Urothelium cell line (cell line): Measurements from ENCODE around the gene ARHGAP10.
"Not testable (repeated sequence)": the region's sequence is repeated elsewhere in the genome, so short reads cannot be mapped to it uniquely, and the experiment has no call there.

Experiments
- DNase-seq: peaks from one replicate; pipeline ENCODE4 v3.0.0; 2011; ENCODE audit warnings: low spot score, mixed read lengths
- FAIRE-seq: peaks from 2 replicates; lab custom pipeline; 2011; peaks lifted over from hg19 to GRCh38; lab: Jason Lieb, UNC

The ARHGAP10 gene

DNA sequence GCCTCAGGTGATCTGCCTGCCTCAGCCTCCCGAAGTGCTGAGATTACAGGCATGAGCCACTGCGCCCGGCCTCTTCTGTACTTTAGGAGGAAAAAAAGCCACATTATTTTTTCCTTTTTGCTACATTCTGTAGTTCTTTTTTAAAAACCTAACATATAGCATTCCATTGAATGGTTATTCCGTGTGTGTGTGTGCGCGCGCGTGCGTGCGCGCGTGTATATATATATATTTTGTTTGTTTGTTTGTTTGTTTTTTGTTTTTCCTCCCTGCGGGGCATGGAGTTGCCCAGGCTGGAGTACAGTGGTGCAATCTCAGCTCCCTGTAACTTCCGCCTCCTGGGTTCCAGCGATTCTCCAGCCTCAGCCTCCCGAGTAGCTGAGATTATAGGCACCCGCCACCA lies 59.5 kb downstream of the ARHGAP10 start:
- FAIRE-seq (no peak), DNase-seq (no peak)

DNA sequence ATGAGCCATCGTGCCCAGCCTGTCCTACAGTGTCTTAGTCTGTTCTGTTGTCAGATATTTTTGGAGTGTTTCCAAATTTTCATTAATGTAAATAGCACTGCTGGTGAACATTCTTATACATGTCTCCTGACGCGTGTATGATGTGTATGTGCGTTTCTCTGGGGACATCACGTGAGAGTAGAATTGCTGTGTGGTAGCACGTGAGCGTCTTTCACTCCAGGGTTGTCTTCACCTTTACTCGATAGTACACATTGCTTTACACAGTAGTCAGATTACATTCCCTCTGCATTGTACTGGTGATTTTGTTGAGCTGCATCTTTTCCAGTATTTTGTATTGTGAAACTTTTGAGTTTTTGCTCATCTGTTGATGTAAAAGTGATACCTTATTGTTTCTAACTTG lies 60.0 kb downstream of the ARHGAP10 start:
- FAIRE-seq (no peak), DNase-seq (no peak)

DNA sequence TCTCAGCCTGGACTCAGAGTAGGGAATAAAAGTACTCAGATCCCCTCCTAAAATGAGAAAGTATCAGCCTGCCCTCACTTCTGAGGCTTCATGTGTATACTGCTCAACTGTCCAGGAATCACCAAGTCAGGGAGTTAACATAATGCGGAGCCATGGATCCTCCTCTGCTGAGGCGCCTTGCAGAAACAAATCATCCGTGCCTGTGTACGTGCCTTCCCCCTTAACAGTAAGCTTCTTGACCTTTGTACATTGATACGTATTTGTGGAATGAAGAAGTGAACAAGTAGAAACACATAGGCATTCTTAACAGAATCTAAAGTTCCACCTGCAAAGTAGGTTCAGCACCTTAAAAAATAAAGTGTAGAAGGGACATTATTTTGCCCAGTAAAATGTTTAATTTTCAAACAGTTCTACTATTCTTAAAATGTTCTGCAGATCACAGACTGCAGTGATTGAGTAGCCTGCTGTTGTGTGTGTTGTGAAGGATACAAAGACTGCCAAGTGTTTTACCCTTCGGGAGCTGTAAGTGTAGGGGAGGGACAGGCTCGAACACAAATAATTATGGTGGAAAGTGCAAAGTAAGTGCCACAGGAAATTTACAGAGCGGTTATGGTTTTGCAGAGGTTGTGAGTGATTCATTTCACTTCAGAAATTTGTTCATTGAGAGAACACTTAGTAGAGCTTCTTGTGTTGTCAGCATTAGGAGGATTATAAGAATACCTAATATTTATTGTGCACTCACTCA lies 61.9 kb downstream of the ARHGAP10 start:
- FAIRE-seq (no peak), DNase-seq (no peak)

DNA sequence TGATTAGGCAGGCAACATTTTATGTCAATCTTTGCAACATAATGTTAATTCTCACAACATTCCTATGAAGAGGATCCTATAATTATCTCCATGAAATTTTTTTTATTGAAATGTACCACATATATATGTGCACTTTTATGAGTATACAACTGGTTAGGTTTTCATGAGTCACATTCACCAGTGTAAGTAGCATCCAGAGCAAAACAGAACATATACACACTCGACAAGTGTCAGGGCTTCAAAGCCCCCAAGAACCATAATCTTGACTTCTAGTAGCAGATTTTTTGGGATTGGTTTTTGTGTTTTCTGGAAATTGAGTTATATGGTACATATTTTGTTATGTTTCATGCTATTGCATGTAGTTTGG lies 62.4 kb downstream of the ARHGAP10 start:
- FAIRE-seq = no peak
- DNase-seq = no peak

DNA sequence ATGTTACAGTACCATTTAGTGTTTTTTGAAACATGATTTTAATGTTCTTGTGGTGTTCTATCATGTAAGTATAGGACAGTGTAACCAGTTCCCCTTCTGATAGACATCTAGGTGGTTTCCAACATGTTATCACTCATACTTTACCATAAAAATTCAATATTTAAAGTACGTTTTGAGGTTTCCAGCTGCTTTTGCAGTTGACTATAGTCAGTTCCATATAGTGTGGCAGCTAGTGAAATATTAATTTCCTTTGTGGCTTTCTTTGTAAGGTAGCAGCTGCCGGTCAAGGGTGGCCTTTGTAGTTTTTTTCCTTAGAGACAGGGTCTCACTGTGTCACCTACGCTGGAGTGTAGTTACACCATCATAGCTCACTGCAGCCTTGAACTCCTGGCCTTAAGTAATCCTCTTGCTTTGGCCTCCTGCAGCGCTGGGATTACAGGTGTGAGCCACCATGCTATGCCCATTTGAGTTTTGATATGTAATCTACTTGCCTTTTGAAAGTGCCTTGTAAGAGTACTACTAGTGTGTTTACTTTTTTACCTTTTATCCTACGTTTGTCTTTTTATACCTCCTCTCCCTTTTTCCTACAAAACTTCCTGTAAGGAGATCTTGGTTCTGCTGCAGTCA lies 63.0 kb downstream of the ARHGAP10 start:
- FAIRE-seq (no peak), DNase-seq (no peak)

DNA sequence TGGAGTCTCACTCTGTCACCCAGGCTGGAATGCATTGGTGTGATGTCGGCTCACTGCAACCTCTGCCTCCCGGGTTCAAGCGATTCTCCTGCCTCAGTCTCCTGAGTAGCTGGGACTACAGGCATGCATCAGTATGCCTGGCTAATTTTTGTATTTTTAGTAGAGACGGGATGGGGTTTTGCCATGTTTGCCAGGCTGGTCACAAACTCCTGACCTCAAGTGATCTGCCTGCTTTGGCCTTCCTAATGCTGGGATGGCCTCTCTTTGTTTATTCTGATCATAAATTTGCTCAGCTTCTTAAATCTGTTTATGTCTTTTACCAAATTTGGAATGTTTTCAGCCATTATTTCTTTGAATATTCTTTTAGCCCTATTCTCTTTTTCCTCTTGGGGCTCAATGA lies 67.2 kb downstream of the ARHGAP10 start:
- not testable (repeated sequence) for DNase-seq, FAIRE-seq

DNA sequence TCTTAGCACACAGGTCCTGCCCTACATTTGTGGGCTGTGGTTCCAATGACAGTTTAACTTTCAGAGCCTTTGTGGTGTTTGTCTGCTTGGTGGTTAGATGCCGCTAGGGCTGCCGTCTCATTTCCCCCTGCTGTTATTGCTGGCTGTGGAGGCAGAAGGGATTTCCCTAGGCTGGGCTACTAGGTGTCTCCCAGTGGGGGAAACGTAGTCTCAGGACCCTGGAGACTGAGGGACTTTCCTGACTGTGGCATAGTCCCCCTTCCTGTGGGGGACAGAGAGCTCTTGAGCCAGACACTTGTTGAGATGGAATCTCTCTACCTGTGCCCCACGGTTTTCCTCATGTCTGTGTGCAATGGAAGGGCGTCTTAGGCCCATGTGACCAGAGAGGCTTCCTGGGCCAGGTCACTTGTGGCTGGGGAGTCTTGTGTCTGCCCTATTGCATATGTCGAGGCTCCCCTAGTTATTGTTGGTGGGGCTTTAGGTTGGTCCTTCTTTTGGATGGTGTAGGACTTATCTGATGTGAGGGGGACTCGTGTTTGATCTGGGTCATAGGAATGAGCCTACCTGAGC lies 68.2 kb downstream of the ARHGAP10 start:
- FAIRE-seq = no peak

DNA sequence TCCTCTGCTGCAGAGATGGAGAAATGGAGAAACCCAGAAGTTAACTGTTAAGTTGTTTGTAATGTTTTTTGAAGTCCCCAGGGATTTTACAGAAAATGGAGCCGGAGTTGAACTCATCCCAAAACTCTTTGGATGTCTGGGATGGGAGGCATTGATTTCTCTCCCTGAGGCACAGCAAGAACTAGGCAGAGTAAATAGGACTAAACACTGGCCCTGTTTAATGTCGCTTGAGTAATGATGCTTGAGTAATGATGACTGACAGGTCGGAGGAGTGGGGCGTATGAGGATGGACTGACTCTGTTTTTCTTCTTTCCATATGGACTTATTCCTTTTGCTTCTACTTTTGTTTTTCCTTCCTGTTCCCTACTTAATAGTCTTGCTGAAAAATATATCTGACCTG lies 69.9 kb downstream of the ARHGAP10 start:
- DNase-seq (no peak), FAIRE-seq (no peak)

More for the DNA sequence above, 68.2 kb downstream of the ARHGAP10 start:
- DNase-seq = no peak

DNA sequence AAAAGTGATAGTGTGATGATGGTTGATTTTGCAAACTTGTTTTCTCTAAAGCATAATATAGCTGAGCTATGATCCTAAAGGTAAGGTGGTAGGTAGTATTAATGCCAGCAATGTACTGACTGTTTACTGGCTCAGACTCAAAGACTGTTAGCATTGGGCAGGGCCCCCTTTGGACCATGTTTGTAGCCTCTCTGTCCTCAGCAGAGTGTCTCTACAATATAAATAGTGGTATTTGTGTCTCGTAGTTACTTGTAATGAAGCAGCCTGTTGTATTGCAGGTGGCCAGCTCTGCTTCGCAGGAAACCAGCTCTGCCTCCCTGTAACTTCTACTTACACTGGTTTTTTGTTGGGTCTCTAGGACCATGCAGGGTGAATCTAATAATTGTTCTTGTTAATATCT lies 70.5 kb downstream of the ARHGAP10 start:
- FAIRE-seq = no peak

DNA sequence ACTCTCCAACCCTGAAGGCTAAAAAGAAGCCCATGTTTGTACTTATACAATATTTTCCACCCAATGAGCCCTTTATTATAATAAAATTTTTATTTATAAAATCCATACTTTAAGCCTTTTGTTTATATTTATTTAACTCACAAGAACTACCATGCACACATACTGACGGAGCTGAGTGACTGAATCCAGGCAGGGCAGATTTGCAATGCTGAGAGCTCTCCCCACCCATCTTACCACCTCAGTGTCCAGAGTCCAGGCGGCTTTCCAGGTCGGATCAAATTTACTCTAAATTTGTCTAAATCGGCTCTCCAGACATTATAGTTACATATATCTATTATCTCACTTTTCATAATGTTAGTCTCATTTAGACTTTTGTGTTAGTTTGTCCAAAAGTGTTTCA lies 74.1 kb downstream of the ARHGAP10 start:
- FAIRE-seq = no peak
- no peak for DNase-seq

More for the DNA sequence above, 70.5 kb downstream of the ARHGAP10 start:
- no peak for DNase-seq

DNA sequence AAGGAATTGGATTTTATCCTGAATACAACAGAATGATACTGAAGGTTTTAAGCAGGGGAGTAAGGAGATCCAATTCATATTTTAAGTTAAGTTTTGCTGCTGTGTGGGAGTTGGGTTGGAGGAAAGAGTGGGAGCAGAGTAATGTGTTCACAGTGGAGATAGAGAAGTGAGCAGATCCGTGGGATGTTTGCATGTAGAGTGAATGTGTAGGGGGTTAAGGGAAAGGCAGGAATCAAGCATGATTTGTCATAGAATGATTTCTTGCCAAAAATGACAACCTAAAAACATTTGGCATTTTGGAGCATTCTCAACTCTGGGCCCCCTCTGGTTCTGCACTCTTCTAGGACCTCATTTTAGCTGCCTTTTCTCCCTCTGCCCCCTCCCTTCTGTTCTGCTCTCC lies 76.6 kb downstream of the ARHGAP10 start:
- FAIRE-seq = no peak
- DNase-seq = no peak

DNA sequence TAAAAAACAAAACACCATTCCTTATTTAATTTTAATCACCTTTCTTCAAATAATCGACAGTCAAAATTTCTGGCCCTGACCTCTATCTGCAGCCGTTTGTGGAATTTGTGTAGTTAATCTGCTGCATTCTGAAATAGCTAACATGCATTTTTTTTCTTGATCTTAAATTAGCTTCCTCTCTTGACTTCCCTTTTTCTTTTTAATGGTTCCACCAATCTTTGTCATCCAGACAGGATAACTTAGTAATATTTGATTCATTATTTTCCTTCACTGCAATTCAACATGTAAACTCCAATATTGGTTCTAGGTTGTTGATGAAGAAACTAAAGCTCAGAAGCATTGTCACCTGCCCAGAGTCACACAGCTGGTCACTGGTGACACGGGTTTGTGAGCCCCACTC lies 77.3 kb downstream of the ARHGAP10 start:
- FAIRE-seq (no peak), DNase-seq (no peak)

DNA sequence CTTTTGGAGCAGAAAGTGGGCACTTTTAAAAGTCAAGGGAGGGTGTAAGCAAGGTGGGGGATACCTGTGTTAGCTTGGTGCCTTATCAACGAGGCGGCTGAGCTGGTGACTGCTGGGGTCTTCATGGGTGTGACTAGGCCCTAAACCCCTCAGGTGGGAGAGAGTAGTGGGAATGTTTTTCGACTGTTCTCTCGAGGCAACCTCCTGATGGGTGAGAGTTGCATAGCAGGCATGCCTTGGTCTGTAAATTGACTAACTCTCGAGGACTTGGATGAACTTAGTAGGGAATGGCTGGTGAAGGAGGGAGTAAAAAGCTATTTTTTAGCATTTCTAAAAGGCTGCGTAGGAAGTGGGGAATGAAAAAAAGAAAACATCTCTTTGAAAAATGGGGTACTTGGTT lies 80.0 kb downstream of the ARHGAP10 start:
- FAIRE-seq = no peak
- DNase-seq = no peak

DNA sequence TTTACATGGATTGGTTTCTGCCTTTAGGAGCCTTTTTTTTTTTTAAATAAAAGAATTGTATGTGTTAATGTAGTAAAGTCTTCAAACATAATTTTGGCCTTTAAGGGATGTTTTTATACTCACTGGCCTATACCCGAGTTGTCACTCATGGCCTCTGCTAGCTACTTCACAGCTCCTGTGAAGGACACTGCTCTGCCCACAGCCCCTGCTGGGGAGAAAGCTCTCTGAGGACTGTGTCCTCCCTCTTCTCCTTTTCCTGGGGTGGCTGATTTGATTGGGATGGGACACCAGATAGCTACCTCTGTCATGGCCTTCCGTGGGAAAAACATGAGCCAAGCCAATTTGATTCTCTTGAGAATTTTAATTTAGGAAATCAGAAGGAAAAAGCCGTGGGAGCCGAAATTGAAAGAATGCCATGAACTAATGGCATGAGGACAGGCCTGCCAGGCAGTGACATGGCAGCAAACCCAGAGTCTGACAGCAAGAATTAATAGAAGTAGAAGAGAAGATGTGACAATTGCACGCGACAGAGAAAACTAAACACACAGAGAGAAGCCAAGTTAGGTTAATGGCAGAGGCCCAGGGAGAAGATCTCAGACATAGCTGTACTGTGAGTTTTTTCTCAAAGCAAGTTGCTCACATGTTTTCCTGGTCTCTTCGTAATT lies 81.4 kb downstream of the ARHGAP10 start:
- no peak for FAIRE-seq

DNA sequence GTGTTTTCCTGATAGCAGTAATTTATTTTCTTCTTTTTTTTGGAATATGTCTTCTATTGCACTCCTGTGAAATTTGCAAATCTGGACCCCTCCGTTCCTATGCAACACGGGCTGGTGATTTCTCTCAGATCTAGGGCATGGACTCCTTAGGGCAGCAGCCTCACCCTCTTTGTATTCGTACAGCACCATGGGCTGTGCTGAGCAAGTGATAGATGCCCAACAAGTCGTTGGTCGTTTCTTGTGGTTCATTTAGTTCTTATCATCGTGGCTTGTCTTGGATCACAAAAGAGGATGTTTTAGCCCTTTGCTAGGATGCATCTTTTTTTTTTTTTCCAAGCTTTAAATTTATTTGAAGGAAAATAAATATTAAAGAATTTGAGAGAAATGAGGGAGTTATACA lies 82.1 kb downstream of the ARHGAP10 start:
- DNase-seq (no peak), FAIRE-seq (no peak)

More for the DNA sequence above, 81.4 kb downstream of the ARHGAP10 start:
- DNase-seq = no peak

DNA sequence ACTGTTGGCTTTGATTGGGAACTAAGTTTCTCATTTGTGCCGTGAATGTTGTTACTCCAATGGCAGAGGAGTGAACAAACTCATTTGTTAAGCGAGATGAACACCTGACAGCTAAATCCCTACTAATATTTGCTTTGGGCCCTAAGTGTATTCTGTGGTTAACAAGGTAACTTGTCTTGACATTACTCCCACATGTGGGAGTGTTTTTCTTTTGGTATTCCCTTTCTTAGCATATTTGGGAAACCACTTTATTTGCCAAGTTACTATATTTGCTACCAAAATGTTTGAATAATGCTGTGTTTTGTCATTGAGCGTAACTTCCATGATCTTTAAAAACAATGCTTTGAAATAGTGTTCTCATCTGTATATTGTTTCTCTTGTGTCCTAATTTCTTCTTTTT lies 82.5 kb downstream of the ARHGAP10 start:
- FAIRE-seq (no peak), DNase-seq (no peak)

DNA sequence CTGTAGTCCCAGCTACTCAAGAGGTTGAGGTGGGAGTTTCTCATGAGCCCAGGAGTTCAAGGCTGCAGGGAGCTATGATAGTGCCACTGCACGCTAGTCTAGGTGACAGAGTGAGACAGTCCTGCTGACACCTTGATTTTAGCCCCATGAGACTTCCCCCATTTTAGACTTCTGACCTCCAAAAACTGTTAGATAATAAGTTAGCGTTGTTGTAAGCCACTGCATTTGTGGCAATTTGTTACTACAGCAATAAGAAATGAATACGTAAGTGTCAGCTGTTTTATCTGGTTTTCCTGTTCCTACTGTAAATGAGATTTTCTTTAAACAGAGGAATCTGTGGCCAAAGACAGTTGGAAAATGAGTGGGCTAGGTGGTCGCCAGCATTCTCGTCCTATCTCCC lies 83.9 kb downstream of the ARHGAP10 start:
- FAIRE-seq (no peak), DNase-seq (no peak)

DNA sequence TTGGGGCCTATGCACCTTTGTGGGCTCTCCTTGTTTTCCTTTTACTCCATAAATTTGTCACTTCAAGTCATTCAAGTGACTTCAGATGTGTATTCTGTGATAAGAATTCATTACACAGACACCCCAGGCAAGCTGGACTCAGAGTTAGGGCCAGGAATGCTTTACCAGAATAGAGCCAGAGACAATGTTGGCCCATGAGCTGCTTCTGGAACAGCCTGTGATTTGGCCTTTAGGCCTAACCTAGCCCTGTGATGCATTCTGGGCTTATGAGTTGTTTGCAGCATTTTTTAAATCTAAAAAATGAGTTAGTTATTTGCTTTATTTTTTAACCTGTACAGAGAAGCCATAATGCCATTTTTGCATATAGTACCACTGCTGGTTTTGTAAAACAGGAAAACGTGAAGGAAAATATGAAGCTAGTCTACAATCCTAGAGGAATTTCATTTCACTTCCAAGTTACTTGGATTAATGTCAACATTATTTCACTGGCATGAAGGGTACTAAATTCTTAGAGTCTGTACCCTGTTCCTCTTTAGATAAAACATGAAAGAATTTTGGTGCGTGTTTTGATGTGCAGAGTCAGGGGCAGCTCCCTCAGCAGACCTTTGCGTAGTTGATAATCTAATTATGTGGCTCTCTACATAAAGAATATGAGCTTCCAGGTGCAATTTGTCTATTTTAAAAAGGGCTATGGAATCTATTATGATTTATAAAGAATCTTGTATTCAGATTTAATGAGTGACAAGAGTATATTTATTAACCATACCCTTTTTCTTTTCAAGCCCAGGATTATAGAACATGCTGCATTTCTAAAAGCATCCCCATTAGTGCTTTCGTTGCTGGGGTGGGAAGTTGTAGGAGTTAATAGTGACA lies 84.7 kb downstream of the ARHGAP10 start:
- no peak for FAIRE-seq
- no peak for DNase-seq

DNA sequence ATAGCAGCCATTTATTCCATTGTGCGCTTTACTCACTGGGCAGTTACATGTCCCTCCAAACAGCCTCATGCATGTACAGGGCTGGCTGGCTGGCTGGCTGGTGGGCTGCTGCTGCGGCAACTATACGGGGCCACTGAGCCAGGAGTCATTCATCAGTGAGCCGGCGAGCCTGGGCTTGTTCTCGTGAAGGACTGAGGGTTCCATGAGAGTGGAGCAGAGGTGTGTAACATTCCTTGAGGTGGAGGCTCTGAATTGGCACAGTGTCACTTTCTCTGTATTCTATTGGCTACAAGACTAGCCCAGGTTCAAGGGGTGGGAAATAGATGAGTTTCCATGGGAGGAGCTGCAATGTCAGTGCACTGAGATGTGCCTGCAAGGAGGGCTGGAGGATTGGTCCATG lies 89.1 kb downstream of the ARHGAP10 start:
- DNase-seq = no peak
- no peak for FAIRE-seq

DNA sequence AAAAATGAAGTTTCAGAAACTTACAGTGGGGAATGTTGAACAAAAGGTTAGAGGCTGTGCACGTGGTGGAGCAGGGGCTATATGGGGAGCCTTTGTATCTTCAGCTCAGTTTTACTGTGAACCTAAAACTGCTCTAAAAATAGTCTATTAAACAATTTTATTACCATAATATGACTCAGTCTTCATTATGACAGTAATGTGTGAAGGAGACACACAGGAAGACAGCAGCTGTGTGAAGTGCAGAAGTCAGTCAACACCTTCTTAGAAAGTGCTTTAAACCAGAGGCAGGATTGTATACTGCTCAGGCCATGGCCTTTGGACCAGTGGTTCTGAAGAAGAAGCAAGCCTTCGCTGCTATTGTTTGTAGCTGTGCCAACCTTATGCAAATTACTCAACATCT lies 89.7 kb downstream of the ARHGAP10 start:
- no peak for FAIRE-seq
- no peak for DNase-seq

DNA sequence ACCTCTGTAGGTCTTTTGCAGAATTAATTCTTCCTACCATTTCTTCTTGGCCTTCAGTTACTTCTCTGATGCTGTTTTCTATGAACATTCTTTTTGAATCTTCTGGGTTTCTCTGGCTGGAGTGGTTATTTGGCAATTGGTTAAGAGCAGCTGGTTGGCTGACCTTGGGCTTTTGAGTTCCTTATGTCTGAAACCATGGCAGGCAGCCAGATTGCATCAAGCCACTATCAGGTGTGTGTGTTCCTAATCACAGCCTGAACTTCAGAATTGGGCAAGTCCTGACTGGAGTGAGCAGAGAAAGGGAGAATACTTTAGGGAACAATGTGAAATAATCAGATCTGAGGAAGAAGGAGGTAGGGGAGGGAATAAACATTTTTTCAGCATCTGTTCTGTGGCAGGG lies 90.2 kb downstream of the ARHGAP10 start:
- no peak for DNase-seq
- FAIRE-seq = no peak
